Measurements from ENCODE around the gene SLC35G1.

Gene SLC35G1

DNA sequence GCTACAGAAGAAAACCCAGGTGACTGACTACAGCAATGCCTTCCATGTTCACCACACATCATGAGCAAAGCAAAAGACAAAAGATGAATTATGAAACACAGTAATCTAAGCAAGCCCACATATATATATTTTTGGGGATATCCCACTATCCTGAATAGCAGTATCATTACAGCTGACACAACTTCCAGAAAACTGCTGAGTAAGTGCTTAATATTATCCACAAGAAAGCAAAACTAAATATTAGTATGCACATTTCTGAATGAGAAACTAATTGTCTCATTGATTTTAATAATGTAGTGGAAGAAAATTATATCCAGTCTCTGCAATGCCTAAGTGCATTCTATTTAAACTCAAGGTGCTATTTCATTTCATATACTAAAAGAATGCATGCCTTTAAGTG is 14.5 kb upstream of the SLC35G1 start:
- peak; percentile 6 for DNase-seq

DNA sequence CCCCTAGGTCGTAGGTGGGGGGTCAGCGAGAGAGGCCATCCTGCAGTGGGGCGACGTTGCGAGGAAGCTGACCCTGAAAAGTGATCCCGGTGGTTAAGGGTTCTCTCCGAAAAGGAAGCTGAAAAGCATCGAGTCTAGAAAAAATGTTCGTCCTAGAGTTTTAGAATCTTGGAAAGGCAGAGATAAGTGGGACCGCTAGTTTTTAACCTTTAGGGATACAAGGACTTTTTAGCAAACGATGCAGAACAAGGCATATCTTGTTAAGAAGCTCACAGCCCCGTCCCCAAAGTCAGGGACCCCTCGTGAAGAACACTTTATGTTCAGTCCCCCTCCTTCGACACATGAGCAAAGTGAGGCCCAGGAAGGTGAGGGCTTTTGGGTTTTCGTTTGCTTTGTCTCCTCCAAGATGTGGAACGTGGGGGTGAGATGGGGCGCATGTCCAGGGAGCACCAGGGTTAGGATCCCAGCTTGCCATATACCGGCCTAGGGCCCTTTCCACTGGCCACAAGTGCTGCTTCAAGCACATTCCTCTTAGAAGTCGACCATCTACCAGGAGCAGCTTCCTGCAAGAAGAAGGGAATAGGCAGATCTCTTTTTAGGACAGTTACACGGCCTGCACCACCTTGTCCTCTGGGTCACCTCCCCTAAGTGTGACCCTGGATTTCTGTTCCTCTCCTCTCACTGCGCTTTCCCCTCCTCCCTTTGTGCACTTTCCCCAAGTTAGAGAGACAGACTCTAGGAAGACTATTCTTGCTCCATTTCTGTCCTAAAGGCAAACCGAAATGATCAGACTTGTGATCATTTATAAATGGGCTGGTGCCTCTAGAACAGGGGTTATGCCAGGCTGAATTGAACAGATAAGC is 969 bp downstream of the SLC35G1 start:
- no peak for DNase-seq

- no peak for DNase-seq
Measured at GRCh38 chr10:93897070-93897780, 3.4 kb downstream of the SLC35G1 start.

DNA sequence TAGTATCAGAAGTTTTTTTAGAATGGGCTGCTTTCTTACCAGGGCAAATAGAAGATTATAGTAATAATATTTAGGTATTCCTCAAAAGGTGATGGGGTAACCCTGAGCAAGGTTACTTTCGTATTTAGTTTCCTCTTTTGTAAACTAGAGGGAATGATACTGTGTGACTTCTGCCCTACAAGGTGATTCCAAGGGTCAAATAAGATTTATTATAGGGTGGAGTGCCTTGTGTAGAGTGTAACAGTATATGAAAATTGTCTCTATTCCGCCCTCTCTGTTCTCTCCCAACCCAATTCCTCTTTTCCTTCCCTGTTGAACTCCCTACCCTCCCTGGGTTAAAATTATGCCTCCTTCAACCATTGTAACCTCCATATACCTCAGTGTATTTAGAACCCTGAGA is 5.3 kb downstream of the SLC35G1 start:
- DNase-seq: no peak

GRCh38 chr10:93903051-93903450 is 9.3 kb downstream of the SLC35G1 start:
- DNase-seq: no peak

GRCh38 chr10:93904901-93905300 is 11.1 kb downstream of the SLC35G1 start:
- DNase-seq: no peak

DNA sequence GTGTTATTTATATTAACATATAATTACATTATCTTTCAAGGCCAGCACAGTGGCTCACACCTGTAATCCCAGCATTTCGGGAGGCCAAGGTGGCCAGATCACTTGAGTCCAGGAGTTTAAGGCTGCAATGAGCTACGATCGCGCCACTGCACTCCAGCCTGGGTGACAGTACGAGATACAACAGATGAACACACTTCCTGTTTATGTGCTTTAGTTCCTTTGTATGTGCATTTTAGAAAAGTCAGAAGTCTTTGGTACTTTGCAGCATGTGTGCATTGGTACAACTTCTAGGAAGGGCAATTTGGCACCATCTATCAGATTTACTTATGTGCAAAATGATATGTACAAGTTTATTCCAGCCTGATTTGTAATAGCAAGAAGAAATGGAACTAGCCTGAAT is 13.3 kb downstream of the SLC35G1 start:
- no peak for DNase-seq

DNA sequence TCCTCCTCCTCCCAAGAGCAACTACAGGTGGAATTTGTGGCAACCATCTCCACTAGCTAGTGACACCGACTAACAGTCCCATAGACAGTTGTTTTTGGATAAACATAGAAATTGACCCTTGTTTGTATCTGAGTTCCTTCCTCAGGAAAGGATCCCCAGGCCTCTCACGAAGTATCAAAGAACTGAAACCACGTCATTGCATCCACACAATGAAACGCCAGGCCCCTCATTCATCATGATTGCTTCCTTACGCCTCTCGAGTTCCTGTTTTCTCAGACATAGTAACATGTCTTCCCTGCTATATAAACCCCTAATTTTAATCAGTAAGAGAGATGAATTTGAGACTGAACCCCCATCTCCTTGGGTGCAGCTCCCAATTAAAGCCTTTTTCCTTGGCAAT is 18.1 kb downstream of the SLC35G1 start:
- no peak for DNase-seq

GRCh38 chr10:93912444-93912843 is 18.7 kb downstream of the SLC35G1 start:
- DNase-seq: no peak

DNA sequence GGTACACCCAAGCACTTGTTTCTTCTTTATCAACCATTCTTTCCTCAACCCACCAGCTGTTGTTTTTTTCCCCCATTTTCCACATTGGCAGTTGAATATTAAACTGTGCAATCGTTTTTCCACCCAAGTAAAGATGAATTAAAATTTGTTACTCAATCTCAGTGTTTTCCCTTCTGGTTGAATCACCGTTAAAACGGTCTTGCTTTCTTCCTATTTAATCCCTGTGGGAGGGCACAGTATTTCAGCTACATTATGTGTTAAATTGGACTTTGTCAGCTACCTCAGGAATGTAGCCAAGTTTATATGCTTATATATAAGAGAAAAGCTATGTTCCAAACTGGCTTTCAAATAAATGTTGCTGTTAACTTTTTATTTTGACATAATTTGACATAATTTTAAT is 19.9 kb downstream of the SLC35G1 start:
- no peak for DNase-seq

DNA sequence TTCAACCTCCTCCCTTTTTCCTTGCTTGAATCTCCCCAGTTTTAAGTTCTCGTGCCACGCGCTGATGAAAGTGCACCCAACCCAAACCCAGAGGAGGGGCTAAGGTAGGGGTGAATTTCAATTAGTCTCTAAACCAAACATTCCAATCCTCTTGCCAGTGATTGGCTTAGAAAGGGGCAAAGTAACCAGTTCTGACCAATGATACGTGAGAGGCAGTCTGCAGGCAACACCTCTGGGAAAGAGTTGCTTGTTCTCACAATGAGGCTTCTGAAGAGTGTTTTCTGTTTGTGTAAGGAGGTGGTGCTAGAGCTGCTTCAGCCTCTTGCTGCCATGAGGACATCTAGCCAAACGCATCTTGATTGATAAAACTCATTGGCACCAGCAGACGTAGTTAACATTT is 21.8 kb downstream of the SLC35G1 start:
- DNase-seq: no peak

GRCh38 chr10:93916257-93917063 is 22.7 kb downstream of the SLC35G1 start:
- DNase-seq: no peak

DNA sequence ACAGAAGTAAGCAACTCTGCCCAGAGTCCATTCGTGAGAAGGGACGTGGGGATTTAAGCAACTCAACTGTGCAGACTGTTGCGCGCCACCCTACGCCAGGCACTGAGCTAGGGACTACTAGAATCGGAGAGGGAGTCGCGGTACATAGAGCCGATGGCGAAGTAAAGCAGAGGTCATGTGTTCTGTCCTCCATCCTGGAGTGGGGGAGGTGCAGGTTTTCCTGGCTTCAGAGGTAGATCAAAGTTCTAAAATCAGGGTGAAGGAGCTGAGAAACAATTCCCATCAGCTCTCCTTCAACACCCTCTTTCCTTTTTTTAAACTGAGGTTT is 23.2 kb downstream of the SLC35G1 start:
- DNase-seq: no peak

DNA sequence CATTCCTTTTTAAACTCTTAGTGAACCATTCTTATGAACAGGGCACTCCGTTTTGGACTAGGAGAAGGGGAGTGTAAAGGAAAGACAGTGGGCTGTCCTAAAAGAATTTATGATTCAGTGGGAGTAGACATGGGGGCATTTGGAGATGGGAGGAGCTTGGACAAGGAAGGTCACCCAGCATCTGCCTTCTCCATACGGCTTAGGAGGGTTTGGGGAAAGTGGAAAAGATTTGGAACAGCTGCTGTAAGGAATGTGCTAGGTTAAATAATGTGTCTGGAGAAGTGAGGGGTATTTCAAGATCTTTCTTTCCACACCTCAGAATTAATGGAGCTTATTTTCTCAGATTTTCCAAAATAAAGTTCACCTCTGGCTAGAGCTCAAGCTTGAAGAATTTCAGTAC is 24.0 kb downstream of the SLC35G1 start:
- no peak for DNase-seq

GRCh38 chr10:93921338-93921737 is 27.6 kb downstream of the SLC35G1 start:
- peak; percentile 13 for DNase-seq

DNA sequence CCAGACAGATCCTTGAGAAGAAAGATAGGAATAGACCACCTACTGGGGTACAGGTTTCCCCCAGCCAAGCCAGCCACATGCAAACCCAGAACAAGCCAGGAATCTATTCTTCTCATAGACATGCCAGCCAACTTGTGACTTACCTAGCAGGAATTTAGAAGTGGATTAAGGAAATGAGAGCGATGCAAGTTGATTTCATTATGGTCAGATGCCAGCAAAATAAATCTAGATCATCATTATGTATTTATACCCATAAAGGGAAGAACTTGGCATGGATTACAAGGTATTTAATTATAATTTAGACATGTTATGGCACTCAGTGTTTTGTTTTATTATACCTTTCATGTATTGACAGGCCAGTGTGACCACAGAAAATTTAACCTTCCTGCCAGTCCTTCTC is 32.8 kb downstream of the SLC35G1 start:
- no peak for DNase-seq

DNA sequence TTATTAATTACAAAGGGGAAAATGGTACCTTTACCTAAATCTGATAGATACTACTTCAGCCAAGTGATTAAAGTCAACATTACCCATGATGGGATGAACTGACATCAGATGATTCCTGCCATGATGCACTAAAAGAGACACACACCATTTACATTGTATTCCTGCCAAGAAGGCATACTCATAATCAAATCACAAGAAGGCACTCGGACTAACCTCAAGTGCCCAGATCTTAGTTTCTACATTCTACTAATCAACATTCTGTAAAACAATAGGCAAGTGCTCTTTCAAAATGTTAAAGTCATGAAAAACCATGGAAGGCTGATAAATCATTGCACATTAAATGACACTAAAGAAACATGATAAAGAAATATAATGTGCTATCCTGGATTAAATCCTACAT is 44.4 kb downstream of the SLC35G1 start:
- no peak for DNase-seq

DNA sequence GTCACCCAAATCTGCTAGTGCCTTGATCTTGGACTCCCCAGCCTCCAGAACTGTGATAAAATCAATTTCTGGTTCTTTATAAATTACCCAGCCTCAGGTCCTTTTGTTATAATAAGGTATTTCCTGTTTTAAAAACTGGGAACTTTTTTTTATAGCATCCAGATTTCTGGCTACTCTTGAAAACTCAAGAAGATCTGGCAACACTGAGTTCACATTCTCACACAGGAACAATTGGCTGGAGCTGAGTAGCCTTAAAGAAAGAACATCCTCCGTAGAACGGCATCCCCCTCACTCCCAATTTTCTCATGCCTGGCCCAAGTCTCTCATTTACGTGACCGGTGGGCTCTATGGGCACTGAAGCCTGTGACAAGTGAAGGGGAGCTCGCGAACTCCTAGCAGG is 47.1 kb downstream of the SLC35G1 start:
- no peak for DNase-seq

GRCh38 chr10:93941606-93942005 is 47.8 kb downstream of the SLC35G1 start:
- DNase-seq: no peak

GRCh38 chr10:93945819-93946218 is 52.0 kb downstream of the SLC35G1 start:
- DNase-seq: no peak

GRCh38 chr10:93947055-93947454 is 53.3 kb downstream of the SLC35G1 start:
- no peak for DNase-seq

DNA sequence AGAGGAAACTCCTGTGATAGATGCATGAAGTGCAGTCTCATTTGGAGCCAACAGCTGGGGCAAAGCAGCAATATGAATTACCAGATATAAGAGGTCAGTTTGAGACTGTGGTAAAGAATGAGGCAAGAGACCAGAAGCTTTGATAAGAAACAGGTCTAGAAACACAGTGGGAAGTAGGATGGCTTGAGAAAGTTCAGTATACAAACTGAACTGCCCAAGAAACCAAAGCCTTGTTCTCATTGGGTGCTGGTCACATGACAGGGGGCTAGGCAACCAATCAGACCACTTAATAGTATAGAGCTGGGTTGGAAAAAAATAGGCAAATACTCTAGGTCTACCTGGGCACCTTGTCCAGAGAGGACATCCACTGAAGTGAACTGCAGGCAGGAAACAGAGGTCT is 53.7 kb downstream of the SLC35G1 start:
- no peak for DNase-seq

DNA sequence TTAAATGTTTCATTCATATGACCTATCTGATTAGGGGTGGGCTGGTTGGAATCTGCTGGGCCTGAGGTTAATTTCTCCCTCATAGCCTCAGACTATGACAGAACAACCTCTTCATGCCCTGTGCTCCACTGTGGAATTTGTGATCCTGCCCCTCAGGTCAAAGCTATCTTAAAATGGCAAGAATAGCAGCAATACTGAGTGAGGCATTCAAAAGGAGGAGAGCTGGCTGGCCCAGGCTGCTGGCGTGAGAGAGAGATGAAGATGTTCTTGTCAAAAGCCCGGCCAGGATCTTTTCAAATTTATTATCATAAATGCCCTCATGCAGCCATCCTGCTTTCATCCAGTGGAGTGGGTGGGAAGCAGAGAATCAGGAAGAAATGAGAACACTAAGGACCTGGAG is 58.1 kb downstream of the SLC35G1 start:
- DNase-seq: no peak
